ENCODE results near the gene FBN1.

Gene FBN1

GRCh38 chr15:48652510-48653076 is 7.1 kb upstream of the FBN1 start:
- no peak for DNase-seq (ENCODE audit: low read depth)

DNA sequence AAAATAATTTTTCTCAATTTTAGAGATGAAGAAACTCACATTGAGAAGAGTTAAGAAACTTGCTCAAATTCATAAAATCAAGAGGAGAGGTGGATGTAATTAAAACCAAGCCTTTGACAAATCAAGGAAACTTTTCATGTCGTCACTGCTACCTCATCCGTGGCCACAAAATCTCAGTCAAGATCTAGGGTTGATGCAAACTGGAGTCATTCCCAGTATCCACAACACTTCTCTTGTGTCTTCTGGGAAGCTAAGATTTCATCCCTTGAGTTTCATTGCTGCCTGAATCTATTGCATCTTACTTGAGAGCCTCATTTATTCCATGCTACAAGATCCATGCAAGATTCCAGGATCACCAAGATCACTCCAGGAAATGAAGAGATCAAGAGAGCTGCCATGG is 5.4 kb upstream of the FBN1 start:
- DNase-seq (ENCODE audit: low read depth), result no peak

GRCh38 chr15:48647962-48648361 is 2.5 kb upstream of the FBN1 start:
- DNase-seq (ENCODE audit: low read depth), result peak; percentile 59

DNA sequence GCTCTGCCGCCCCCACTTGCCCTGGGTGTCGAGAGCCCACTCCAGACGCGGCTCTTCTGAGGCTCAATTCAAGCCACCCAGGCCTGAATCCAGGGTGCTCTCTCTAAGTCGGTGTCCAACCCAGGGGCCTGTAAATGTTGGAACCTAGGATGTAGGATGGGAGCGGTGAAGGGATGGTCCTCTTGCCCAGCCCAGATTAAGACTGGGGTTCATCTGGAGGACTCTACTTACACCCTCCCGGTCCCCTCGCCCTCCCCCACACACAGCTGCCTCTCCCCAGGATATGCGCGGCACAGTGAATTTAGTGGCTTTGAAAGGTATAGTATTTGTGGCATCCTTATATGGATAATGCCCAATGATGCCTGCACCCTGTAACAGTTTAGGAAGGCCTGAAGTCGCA is 822 bp upstream of the FBN1 start:
- DNase-seq (ENCODE audit: low read depth), result no peak

- DNase-seq (ENCODE audit: low read depth), result peak; percentile 69
Measured at GRCh38 chr15:48644827-48645557, 517 bp downstream of the FBN1 start.

- peak; percentile 56 for DNase-seq (ENCODE audit: low read depth)
Measured at GRCh38 chr15:48644467-48644826, 1.1 kb downstream of the FBN1 start.

DNA sequence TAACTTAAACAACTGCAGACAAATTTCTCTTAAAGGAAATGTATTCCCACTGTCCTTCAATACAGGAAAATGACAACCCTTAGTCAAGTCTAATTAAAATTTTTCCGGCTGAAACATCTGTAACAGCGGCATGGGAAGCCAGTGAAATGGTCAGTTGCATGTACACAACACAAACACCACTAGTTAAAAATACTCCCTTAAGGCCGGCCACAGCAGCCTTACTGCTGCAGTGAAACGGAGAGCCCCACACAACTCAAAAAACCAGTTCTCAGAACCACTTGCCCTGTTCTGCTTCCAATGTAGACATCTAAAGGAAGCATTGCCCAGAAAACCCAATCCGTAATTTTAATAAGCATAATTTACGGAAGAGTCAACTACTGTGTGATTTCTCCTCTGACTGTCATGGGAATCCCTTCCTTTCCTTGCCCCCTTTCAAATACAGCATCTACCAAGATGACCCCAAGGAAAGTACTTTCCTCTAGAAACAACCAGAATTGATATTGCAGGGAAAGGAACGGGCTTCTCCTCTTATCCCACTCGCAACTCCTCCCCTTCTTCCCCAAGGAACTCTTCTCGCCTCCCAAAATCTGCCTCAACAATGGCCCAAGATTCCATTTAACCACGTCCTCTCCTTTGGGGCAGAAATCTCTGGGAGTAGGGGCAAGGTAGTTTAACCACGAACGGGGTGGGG is 1.6 kb downstream of the FBN1 start:
- peak; percentile 41 for DNase-seq (ENCODE audit: low read depth)

DNA sequence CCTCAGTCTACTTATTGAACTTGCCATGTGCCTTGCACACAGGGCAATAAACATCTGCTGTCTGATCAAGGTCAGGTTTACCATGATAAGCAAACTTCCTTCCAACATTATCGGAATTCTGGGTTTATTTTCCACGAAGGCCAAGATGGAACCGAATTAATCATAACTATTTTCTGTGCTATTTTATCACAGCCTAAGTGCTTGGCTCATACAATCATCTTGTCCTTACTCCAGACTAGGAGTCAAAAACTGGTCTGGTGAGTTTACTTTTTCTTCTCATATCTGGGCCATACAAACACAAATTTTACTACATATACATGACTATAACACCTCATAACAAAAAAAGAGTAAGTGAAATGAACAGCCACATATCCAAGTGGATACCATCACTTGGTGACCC is 2.3 kb downstream of the FBN1 start:
- DNase-seq (ENCODE audit: low read depth), result no peak

GRCh38 chr15:48642795-48643194 is 2.7 kb downstream of the FBN1 start:
- peak; percentile 41 for DNase-seq (ENCODE audit: low read depth)

DNA sequence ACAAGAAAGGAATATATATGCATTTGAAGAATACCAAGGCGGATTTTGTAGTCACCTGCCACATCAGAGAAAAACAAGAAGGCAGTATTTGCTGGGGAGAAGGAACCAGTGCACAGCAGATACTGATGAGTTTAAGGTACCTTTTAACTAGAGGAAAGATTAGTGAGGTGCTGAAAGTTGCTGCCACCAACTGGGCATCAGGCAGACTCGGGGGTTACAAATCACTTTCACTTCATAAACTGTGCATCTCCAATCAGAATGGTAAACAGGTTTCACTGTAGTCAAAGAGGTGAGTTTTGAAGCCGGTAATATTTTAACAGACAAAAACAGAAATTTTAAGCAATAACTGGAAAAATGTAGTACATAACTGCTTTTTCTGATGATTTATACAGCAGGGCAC is 4.1 kb downstream of the FBN1 start:
- DNase-seq (ENCODE audit: low read depth), result peak; percentile 57

DNA sequence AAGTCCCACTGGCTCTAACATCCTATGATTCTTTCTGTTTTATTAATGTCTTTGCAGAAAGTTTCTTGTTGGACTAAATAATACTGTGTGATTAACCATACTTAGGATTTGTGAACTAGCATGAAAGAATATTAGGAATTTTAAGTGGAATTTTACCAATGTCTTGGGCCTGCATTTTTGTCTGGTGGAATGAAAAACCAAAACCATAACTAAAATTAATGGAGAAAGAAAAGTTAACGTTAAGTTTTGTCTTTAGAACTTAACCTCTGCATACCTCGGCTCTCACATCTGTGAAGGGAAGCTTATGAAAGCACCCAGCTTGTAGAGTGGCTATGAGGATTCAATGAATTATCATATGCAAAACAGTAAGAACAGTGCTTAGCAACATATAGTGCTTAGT is 6.5 kb downstream of the FBN1 start:
- no peak for DNase-seq (ENCODE audit: low read depth)

GRCh38 chr15:48637639-48638038 is 7.9 kb downstream of the FBN1 start:
- no peak for DNase-seq (ENCODE audit: low read depth)

GRCh38 chr15:48636511-48636910 is 9.0 kb downstream of the FBN1 start:
- no peak for DNase-seq (ENCODE audit: low read depth)

DNA sequence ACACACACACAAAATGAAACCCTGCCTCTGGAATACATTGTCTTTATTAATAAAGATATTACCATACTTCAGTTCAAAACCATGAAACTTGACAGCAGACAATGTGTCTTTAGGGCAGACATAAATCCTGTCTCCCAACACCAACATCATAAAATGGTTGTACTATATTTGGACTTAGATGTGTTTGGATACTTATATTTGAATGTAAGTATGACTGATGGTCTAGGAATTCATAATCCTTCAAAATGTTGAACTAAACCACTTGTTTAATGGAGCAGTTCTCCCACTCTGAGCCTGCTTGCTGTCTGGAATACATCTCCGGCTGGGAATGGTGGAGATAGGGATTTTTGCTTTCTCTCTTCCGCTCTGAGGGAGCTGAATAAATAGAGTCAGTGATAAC is 10.6 kb downstream of the FBN1 start:
- peak; percentile 47 for DNase-seq (ENCODE audit: low read depth)

DNA sequence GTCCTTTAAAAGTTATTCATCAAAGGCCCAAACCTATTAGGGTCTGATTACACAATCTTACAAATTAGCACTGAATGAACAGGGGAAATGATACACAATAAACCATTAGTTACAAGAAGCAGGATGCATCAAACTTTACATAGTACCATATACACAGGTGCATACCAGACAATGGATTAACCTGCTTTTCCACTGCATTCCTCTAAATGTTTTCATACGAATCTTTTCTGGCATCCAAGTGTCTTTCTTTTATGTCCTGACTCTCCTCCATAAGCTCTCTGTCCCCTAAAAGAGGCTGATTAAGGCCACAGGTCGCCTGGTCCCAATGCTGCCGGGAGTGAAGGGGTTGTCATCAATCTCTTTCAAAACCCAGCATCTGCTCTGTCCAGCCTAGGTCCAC is 11.4 kb downstream of the FBN1 start:
- no peak for DNase-seq (ENCODE audit: low read depth)

DNA sequence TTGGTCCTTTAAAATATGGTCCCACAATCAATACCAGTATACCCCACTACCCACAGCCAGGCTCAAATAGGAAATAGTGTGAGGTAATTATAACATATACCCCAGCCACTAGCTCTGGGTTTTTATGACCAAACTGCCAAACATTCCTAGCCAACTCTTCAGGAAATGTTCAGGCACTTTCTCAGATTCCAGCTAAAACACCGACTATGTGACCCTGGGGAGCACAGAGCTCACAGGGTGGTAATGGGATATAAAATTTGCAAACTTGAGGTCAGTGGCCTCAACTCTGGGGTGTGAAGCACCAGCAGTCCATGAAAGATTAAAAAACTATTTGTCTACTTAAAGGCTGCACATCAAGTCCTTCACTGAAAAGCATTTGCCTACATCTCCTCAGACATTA is 12.9 kb downstream of the FBN1 start:
- DNase-seq (ENCODE audit: low read depth), result peak; percentile 26

DNA sequence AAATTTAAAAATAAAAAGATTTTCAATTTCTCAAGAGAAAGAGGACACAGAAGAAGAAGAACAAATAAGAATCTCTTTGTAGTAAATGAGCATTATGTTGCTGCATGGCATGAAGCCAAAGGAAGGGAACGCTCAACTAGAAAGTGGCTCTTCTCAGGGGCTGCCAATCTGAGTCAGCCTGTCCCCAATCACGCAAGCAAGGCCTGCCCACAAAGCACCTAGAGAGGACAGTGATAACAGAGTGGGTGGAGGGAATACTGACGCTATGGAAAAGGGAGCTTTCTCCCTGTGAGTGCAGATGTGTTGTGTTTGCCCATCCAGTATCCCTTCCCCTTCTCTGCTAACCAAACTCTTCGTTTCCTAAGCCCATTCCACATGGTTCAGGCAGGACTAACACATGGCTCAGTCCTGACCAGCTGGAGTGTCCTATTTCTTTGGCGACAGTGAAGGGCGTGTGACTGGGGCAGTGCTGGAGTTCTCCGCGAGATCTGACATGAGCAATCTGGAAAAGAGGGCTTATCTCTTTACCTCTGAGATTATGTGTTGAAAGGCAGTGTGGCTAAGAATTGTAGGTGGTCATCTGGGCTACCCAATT is 14.2 kb downstream of the FBN1 start:
- no peak for DNase-seq (ENCODE audit: low read depth)

GRCh38 chr15:48630245-48630644 is 15.3 kb downstream of the FBN1 start:
- no peak for DNase-seq (ENCODE audit: low read depth)

- no peak for DNase-seq (ENCODE audit: low read depth)
Measured at GRCh38 chr15:48628832-48629231, 16.7 kb downstream of the FBN1 start.

- peak; percentile 86 for DNase-seq (ENCODE audit: low read depth)
Measured at GRCh38 chr15:48627260-48627940, 18.1 kb downstream of the FBN1 start.

- no peak for DNase-seq (ENCODE audit: low read depth)
Measured at GRCh38 chr15:48625126-48625525, 20.4 kb downstream of the FBN1 start.

DNA sequence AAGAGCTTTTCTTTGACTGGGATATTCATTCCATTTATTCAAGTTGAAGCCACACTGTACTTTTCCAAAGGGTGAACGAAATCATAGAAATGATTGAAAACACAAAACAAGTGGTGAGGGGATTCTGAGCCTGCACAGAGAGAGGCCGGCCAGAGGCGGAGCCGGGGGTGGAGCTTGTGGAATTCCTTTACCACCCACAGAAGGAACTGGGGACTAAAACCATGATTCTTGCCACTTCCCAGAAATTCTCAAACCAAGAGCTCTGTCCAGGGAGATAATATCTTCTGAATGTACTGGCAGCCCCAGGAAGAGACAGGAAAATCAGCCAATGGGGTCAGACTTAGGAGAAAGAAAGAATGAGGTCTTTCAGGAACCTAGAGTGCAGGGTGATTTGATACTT is 20.8 kb downstream of the FBN1 start:
- DNase-seq (ENCODE audit: low read depth), result no peak

DNA sequence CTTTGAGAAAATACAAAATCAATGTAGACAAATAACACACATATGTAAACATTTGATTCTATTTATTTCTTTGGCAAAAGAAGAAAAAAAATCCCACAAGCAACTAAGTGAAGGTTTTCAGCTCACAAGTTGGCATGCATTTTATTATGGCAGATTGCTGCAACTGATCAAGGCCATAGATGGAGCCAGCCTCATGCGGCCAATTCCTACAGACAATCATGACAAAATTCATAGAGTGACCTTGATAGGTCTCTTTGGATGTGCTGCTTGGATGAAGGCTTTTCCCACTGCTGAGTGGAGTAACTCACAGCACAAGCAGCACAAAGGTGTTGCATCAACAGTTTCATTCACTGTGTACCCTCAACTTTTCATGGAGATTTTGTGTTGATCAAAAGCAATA is 22.1 kb downstream of the FBN1 start:
- DNase-seq (ENCODE audit: low read depth), result no peak

Measured in ELR (cell line).